Subcutaneous abdominal adipose tissue (tissue), 5 donors: ENCODE results near the gene TMEM168.

Experiments
- H3K27ac ChIP-seq: one replicate; pipeline ENCODE4 v1.7.0; 2013; ENCODE audit warnings: low read depth, mild to moderate bottlenecking, inconsistent platforms, low read length, moderate library complexity
- H3K27me3 ChIP-seq, 5 donors: one replicate each; pipeline ENCODE4 v1.7.0; 2013; ENCODE audit warnings: low read length in 5 of 5, inconsistent platforms in 1 of 5; ENCODE audit not compliant: control insufficient read depth in 5 of 5, insufficient read depth in 4 of 5
- H3K36me3 ChIP-seq, 5 donors: one replicate each; pipeline ENCODE4 v1.7.0; 2013; ENCODE audit warnings: low read length in 5 of 5; ENCODE audit not compliant: control insufficient read depth in 5 of 5, insufficient read depth in 5 of 5
- H3K4me1 ChIP-seq, 5 donors: one replicate each; pipeline ENCODE4 v1.7.0; 2013; ENCODE audit warnings: low read length in 5 of 5, mild to moderate bottlenecking in 3 of 5, moderate library complexity in 1 of 5; ENCODE audit not compliant: control insufficient read depth in 5 of 5, insufficient read depth in 5 of 5
- H3K4me3 ChIP-seq, 5 donors: one replicate each; pipeline ENCODE4 v1.7.0; 2013; ENCODE audit warnings: low read length in 5 of 5, low read depth in 1 of 5
- H3K9ac ChIP-seq, 5 donors: one replicate each; pipeline ENCODE4 v1.7.0; 2013; ENCODE audit warnings: low read length in 5 of 5, mild to moderate bottlenecking in 4 of 5, moderate library complexity in 3 of 5
- H3K9me3 ChIP-seq, 5 donors: one replicate each; pipeline ENCODE4 v1.7.0; 2013; ENCODE audit warnings: low read length in 5 of 5; ENCODE audit not compliant: control insufficient read depth in 5 of 5
- donor health status: healthy.
- donor health status: healthy.
- donor health status: healthy.
- donor health status: healthy.
- donor health status: healthy.

The TMEM168 gene

DNA sequence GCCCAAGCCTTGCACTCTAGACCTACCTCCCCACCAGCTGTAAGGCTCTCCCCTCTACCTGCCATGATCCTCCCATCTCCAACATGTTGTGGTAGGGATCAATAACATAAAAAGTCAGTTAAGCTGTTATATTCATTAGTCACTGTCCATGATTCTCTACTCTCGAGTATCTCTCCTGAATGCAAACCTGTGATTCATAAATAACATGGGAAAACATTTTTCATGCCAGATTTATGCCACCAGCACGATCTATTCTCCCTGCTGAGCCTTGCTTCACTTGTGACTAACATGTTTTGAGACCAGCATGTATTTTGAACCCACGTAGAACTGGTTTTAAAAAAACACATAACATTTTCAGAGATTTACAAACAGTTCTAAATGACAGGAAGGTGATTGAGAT lies 30.3 kb downstream of the TMEM168 start:
- H3K36me3 ChIP-seq = peaks cover 0 to 9% (median 0%) of the 10 kb centered on the region in 5 donors
- no peaks in the 10 kb centered on the region for H3K9me3 ChIP-seq
- H3K27ac ChIP-seq = no peak overlapping the region
- no peak overlapping the region for H3K9ac ChIP-seq
- no peaks in the 10 kb centered on the region for H3K27me3 ChIP-seq
- no peak overlapping the region for H3K4me3 ChIP-seq
- H3K4me1 ChIP-seq = no peaks in the 10 kb centered on the region

GRCh38 chr7:112757337-112757736 lies 32.9 kb downstream of the TMEM168 start:
- Histone ChIP-seq H3K27ac (no peak overlapping the region), H3K36me3 (peaks cover 0 to 9% (median 0%) of the 10 kb centered on the region in 5 donors), H3K9ac (no peak overlapping the region), H3K27me3 (no peaks in the 10 kb centered on the region), H3K4me1 (no peaks in the 10 kb centered on the region), H3K9me3 (no peaks in the 10 kb centered on the region), H3K4me3 (no peak overlapping the region)

DNA sequence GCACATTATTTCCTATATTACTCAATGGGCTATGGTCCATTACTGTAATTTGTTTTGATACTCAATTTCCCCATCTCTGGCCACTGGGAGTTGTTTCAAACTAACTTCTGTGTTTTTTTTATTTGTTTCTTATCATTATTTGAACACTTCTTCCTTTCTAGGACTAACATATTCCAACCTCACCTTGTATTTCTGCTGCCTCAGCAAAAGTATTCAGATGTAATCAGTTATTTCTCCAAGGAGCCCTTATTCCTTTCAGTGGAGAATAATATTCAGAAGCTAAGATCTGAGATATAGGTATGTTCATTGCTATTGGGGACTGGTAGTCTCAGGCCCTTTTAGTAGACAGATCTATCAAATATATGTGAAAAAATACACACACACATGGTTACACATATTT lies 36.9 kb downstream of the TMEM168 start:
- Histone ChIP-seq H3K27me3 (no peaks in the 10 kb centered on the region), H3K9me3 (no peaks in the 10 kb centered on the region), H3K4me3 (no peak overlapping the region), H3K27ac (no peak overlapping the region), H3K36me3 (no peaks in the 10 kb centered on the region), H3K4me1 (no peaks in the 10 kb centered on the region), H3K9ac (no peak overlapping the region)

- Histone ChIP-seq H3K4me1 (no peaks in the 10 kb centered on the region), H3K9ac (no peak overlapping the region), H3K4me3 (no peak overlapping the region), H3K36me3 (no peaks in the 10 kb centered on the region), H3K9me3 (no peaks in the 10 kb centered on the region), H3K27ac (no peak overlapping the region), H3K27me3 (no peaks in the 10 kb centered on the region)
Observed at GRCh38 chr7:112752576-112752975, 37.6 kb downstream of the TMEM168 start.

- Histone ChIP-seq H3K4me1 (no peaks in the 10 kb centered on the region), H3K9ac (no peak overlapping the region), H3K27ac (no peak overlapping the region), H3K4me3 (no peak overlapping the region), H3K27me3 (no peaks in the 10 kb centered on the region), H3K9me3 (no peaks in the 10 kb centered on the region), H3K36me3 (no peaks in the 10 kb centered on the region)
Observed at GRCh38 chr7:112749775-112750174, 40.4 kb downstream of the TMEM168 start.

GRCh38 chr7:112748381-112748780 lies 41.8 kb downstream of the TMEM168 start:
- Histone ChIP-seq H3K36me3 (no peaks in the 10 kb centered on the region), H3K9ac (no peak overlapping the region), H3K9me3 (no peaks in the 10 kb centered on the region), H3K4me1 (no peaks in the 10 kb centered on the region), H3K27ac (no peak overlapping the region), H3K4me3 (no peak overlapping the region), H3K27me3 (no peaks in the 10 kb centered on the region)

- H3K36me3 ChIP-seq = no peaks in the 10 kb centered on the region
- H3K27me3 ChIP-seq = no peaks in the 10 kb centered on the region
- H3K9ac ChIP-seq = no peak overlapping the region
- no peak overlapping the region for H3K4me3 ChIP-seq
- H3K27ac ChIP-seq = no peak overlapping the region
- H3K4me1 ChIP-seq = no peaks in the 10 kb centered on the region
- H3K9me3 ChIP-seq = peaks cover 0 to under 1% (median 0%) of the 10 kb centered on the region in 5 donors
Observed at GRCh38 chr7:112745635-112746034, 44.6 kb downstream of the TMEM168 start.

DNA sequence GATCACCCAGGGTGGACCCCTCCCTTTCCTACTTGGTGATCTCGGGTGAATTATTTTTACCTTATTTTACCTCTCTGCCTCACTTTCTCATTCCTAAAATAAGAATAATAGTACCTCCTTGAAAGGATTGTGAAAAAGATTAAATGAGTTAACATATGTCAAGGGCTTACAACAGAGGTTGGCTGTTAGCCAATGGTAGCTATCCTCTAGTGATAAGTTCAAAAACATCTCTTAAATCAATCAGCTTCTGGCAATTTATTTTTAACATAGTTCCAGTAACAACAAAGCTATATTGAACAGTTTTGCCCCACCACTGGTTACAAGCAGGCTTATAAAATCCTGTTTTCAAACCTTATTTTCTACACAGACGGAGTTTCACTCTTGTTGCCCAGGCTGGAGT lies 45.4 kb downstream of the TMEM168 start:
- H3K27ac ChIP-seq = no peak overlapping the region
- H3K36me3 ChIP-seq = no peaks in the 10 kb centered on the region
- peaks cover 0 to 4% (median 0%) of the 10 kb centered on the region in 5 donors for H3K9me3 ChIP-seq
- H3K27me3 ChIP-seq = no peaks in the 10 kb centered on the region
- H3K4me1 ChIP-seq = no peaks in the 10 kb centered on the region
- H3K4me3 ChIP-seq = no peak overlapping the region
- no peak overlapping the region for H3K9ac ChIP-seq

- H3K9me3 ChIP-seq = peaks cover 0 to 4% (median 3%) of the 10 kb centered on the region in 5 donors
- no peak overlapping the region for H3K4me3 ChIP-seq
- H3K36me3 ChIP-seq = no peaks in the 10 kb centered on the region
- H3K27ac ChIP-seq = no peak overlapping the region
- H3K27me3 ChIP-seq = no peaks in the 10 kb centered on the region
- H3K4me1 ChIP-seq = no peaks in the 10 kb centered on the region
- no peak overlapping the region for H3K9ac ChIP-seq
Observed at GRCh38 chr7:112743811-112744210, 46.4 kb downstream of the TMEM168 start.

- Histone ChIP-seq H3K4me3 (no peak overlapping the region), H3K27me3 (no peaks in the 10 kb centered on the region)
Observed at GRCh38 chr7:112740667-112741066, 49.5 kb downstream of the TMEM168 start.

More at GRCh38 chr7:112740667-112741066, 49.5 kb downstream of the TMEM168 start:
- no peaks in the 10 kb centered on the region for H3K4me1 ChIP-seq
- H3K9me3 ChIP-seq = peaks cover 0 to 14% (median 11%) of the 10 kb centered on the region in 5 donors
- no peaks in the 10 kb centered on the region for H3K36me3 ChIP-seq
- H3K27ac ChIP-seq = no peak overlapping the region
- no peak overlapping the region for H3K9ac ChIP-seq
